HG03565 (cell line): ENCODE data around the gene PAX4.
"Not testable (repeated sequence)": the region's sequence is repeated elsewhere in the genome, so short reads cannot be mapped to it uniquely, and the experiment has no call there.

Experiments used
- ATAC-seq: cut with Tn5 transposase; IDR thresholded peaks from one replicate; pipeline ENCODE4 v1.9.1; 2021; ENCODE audit warnings: mild to moderate bottlenecking, moderate library complexity; ENCODE audit not compliant: unreplicated experiment

Gene PAX4

DNA sequence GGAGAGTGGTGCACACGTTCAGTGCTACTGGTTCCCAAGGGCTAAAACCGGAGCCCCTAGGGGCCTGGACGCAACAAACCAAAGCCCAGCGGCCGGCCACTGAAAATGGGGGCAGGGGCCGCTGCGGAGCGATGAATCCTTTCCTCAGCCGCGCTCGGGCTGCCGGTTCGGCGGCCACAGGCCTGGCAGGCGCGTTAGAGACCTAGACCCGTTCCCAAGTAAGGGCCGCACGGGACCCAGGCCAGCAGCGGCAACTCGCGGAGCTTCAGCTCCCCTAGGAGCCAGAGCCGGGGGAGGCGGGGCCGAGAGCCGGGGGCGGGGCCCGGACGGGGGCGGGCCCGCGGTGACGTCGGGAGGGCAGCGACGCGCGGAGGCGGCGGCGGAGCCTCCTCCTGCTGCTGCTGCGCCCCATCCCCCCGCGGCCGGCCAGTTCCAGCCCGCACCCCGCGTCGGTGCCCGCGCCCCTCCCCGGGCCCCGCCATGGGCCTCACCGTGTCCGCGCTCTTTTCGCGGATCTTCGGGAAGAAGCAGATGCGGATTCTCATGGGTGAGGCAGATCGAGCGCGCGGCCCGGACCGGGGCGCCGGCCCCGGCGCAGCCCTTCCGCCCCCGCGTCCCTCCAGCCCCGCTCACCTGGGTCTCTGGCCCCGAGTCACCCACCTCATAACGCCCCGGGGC, 29.8 kb downstream of the PAX4 start, which contains the start of gene ARF5:
Gene ARF5 (plus strand): TSS at position 393 of the 678 bp plus-strand sequence. CDS start 88 bp downstream, at position 481.
- ATAC-seq: peak; percentile 58

DNA sequence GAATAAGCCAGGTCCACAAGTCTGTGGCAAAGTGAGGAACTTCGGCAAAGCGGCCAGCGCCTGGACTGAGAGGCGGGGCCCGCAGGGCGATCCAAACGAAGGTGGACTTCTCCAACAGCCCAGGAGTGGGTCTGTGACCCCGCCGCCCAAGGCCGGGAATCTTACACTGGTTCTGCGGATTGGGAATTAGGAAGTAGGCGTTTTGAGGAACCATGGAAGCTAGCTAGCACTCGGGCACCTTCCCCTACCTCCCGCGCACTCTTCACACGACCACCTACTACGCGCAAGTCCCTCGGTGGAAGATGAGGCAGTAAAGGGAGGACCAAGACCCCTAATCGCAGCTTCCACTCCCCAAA, 30.3 kb downstream of the PAX4 start:
- ATAC-seq: no peak

DNA sequence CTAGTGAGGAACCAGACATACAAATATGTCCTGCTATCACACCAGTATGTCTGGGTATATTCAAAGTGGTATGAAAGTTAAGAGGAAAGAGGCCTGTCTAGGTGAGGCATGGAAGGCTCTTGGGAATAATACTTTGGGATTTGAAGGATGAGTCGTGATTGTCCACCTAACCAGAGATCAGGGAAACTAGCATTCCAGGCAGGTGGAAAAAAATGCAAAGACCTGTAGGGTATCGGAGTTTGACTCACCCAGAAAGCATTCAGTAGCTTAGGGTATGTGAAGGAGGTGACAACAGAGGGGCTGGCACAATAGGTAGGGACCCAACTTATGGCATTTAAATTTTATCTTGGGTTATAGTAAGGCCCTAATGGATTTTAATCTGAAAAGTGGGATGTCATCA, 31.6 kb downstream of the PAX4 start:
- ATAC-seq: no peak

DNA sequence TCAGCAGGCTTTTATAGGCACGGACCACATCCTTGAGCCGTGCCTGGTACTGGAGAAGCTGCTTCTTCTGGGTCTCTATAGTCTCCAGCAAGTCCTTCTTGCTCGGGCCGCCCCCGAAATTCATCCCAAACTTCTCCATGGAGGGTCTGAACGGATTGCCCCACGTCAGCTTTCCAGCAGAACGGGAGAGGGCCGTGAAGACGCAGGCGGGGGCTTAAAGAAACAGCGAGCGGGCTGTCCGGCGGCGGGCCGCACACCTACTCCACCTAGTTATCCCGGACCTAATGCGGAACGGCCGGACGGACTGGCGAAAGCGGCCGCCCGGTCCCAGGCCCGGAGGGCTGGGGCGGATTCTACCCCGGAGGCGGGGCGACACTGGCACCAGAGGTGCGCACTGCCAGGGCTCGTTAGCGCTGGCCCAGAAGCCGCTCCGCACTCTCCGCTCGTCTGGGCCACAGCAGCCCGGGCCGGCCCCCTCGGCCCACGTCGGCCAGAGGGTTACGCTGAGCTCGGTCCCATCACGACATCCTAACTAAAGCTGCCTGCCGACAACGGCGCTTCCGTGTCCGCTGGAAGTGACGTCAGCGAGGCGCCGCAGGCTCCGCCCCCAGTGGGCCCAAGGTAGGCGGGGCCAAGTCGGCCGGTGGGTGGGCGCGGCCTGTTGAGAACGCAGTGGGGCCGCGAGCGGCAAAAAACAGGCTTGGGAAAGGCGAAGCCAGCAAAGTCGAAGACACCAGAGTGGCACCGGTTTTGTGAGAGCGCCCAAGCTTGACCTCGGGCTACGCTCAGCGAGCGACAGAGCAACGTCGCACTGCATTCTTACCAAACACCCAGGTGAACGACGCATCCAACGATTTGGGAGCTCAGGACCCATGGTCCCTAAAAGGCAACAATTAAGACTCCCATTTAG, 32.6 kb downstream of the PAX4 start, which contains the start of gene GCC1:
Gene GCC1 (minus strand): TSS at position 553 of the 910 bp plus-strand sequence. CDS start 414 bp downstream, at position 139.
- peak; percentile 86 for ATAC-seq

DNA sequence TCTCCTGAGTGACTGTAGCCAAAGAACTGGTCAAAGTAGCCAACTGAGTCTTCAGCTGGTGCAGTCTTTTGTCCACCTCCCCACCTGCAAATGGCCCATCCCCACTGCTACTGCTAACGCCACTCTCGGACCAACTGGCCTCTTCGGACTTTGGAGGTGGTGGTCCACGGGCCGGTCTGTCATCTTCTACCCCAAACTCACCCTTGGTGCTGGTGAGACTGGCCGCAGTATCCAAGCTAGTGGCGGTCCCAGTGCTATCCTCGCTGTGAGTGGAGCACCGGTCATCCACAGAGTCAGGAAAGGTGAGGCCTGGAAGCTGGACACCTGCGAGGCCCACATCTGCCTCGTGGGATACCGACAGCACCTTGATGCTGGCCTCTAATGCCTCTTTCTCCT, 33.3 kb downstream of the PAX4 start:
- ATAC-seq: no peak

DNA sequence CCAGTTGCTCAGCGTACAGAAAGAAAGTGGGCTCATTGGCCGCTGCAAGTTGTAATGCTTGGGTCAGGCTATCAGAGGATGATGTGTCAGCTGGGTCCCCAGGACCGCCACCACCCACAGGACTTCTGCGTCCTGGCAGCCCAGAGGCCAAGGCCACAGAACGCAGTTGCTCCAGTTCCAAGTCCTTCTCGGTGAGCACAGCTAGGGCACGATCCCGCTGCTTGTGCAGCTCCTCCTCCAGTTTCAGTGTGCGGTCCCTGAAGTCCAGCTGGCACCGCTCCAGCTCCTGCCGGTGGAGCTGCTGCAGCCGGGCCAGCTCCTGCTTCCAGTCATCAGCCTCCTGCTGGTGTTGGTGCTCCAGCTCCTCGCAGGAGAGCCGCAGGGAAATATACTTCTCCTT, 35.6 kb downstream of the PAX4 start:
- no peak for ATAC-seq

DNA sequence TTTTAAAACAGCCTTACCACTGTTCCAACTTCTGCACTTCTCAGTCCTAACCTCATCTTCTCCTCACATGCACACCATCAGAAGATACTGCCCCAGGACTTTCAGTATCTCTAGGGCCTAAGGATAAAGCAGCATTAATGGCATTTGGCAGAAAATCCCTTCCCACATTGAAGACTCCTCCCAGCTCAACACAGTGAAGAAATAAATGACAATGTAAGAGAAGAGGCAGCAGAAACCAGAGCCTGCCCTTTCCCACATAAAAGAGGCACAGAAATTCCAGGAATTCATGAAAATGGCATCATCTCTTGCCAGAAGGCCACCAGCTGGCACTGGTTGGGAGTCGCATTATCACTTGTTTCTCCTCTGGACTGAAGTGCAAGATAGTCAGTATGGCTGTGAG, 36.2 kb downstream of the PAX4 start:
- ATAC-seq: no peak

DNA sequence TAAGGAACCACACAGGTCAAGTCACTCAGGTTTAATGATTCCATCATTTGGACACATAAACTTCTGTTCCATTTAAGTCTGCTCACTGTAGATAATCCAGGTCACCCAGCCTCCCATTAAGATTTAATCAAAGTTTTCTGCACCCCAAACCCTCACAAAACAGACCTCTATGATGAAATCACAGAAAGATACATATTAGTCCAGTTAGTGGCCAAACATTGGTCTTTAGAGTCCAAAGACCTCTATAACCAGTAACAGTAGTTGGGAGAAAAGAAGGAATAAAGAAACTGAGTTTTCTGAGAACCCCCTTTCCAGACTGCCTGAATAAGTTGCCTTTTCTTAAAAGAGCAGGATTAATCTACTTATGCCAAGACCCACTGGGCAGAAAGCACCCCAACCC, 37.3 kb downstream of the PAX4 start:
- ATAC-seq: no peak

DNA sequence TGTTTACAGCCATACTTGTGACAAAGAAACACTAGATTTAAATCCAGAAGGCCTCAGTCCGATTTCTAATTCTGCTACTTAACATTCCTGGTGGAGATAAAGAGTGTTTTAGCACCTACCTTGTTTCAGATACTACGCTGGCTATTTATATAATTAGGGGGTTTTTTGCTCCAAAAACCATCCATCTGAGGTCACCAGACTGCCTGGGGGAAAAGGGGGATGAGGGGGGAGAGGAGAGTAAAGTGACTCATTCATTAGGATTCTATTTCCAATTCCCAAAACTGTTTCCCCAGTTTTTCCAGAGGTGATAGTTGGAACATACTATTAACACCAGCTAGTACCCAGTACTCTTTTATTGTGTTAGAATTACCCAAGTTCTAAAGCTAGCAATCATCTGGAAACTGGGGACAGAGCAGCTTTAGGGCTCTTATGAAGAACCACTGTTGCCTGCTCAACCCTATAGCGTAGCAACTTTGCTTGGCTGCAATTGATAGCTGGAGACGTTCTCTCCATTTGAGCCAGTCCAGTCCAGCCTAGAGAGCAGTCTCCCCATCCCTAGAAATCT, 39.1 kb downstream of the PAX4 start:
- ATAC-seq: no peak

DNA sequence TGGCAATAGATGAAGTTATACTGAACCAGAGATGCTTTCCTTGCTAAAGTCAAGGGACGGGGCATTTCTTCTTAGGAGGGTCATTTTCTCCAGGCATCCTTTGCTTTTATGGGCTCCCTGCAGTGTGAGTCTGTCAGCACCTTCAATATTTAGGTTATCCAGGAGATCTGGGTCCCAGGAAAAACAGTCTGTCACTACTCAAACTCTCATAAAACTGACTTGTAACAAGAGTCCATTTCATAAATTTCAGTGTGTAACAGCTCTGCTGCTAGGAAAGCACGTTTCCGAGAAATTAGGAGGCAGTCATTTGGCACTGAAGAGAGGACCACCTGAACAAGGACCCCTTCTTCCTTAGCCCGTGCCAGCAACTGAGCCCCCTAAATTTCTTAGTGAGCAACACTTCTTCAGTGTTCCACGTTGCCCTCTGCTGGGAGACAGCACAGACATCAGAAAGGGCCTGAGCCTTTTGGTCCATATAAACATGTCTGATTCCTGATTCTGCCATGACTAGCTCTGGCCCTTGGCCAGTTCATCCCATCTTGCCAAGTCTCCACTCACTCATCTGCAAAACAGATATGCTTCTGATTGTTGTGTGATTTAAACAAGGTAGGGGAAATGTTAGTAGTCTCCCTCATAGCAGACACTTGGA, 39.8 kb downstream of the PAX4 start:
- no peak for ATAC-seq

DNA sequence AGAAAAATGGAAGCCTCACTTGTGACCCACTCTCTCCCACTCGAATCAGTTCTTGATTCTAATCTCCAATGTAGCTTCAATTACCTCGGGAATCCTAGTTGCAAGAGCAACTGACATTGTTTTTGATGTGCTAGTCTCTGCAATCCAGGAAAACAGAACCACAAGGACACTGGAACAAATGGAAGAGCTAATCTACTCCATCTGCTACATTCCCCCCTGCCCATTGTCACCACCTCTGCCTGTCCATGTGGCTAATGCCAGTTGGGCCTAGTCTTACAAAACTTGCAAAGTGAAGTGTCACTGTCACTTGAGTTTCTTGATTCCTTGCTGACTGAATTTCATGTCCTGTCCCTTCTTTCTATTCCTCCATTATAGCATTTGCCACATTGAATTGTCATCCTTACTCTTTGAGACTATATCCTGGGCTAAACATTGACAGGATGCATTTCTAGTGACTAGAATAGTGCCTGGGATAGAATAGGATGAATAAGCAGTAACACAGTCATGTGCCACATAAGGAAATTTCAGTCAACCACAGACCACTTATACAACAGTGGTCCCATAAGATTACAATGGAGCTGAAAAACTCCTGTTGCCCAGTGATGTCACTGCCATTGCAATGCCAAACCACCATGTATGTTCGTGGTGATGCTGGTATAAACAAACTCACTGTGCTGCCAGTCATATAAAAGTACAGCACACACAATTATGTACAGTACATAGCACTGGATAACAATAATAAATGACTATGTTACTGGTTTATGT, 46.0 kb downstream of the PAX4 start:
- ATAC-seq: no peak

DNA sequence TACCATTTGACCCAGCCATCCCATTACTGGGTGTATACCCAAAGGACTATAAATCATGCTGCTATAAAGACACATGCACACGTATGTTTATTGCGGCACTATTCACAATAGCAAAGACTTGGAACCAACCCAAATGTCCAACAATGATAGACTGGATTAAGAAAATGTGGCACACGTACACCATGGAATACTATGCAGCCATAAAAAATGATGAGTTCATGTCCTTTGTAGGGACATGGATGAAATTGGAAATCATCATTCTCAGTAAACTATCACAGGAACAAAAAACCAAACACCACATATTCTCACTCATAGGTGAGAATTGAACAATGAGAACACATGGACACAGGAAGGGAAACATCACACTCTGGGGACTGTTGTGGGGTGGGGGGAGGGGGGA, 49.9 kb downstream of the PAX4 start:
- not testable (repeated sequence) for ATAC-seq

DNA sequence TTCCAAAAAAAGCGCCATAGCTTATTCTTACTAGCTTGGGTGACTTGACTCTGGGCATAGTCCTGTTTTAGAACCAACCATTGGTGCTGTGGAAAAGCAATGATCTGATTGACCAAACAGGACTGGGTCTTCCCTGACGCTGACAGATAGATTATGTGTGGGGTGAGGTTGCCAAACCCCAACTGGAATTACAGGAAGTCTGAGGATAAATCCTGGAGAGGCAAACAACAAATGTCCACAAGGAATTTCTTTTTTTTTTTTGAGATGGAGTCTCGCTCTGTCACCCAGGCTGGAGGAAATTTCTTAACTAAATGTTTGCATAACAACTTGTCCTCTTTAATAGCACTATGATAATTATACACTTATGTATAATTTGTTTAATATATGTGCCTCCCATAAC, 51.7 kb downstream of the PAX4 start:
- no peak for ATAC-seq
